K562 (cell line): Measurements from ENCODE around the gene BPHL. TPM values are rescaled to one million over a fixed set of nuclear protein-coding genes. Genes with fewer than 3 reads are reported as not detected.
A peak's percentile ranks its signal among the peaks of the same experiment; 100 is the strongest.

ENCODE experiments used
- CXXC5 ChIP-seq: fragments of 250-450 bp; sonication (Bioruptor Pico); IDR thresholded peaks from 2 replicates; pipeline ENCODE4 v1.8.0; 2022; ENCODE audit warnings: inconsistent platforms, mild to moderate bottlenecking, moderate library complexity
- DNMT1 ChIP-seq: fragments of 450-650 bp; IDR thresholded peaks from 2 replicates; pipeline ENCODE4 v1.6.1; 2016; ENCODE audit warnings: antibody characterized with exemption, mild to moderate bottlenecking
- ESRRB ChIP-seq: fragments of 250-450 bp; sonication (Bioruptor Pico); IDR thresholded peaks from 2 replicates; pipeline ENCODE4 v1.5.0; 2020; ENCODE audit warnings: mild to moderate bottlenecking, moderate library complexity, borderline replicate concordance
- EWSR1 ChIP-seq: fragments of 450-650 bp; IDR thresholded peaks from 2 replicates; pipeline ENCODE4 v1.6.1; 2018; ENCODE audit warnings: borderline replicate concordance, mild to moderate bottlenecking, low read depth, moderate library complexity; ENCODE audit not compliant: partially characterized antibody
- GABPA ChIP-seq: fragments of 200-800 bp; sonication (Bioruptor generic); conservative IDR thresholded peaks from 2 replicates; pipeline ENCODE4 v1.6.1; 2016; ENCODE audit warnings: low read depth, missing genetic modification characterization, missing compliant biosample characterization
- HMGN3 ChIP-seq: IDR thresholded peaks from 2 replicates; pipeline ENCODE4 v1.6.1; 2011; ENCODE audit warnings: borderline replicate concordance, low read depth, mild to moderate bottlenecking, mixed read lengths, low read length; ENCODE audit not compliant: insufficient read length; ENCODE audit errors: extremely low read depth
- HNRNPK ChIP-seq: fragments of 200-400 bp; formaldehyde crosslinking; IDR thresholded peaks from one replicate; pipeline ENCODE4 v1.6.1; 2018; ENCODE audit warnings: mild to moderate bottlenecking, low read depth, low read length; ENCODE audit not compliant: poor library complexity, severe bottlenecking
- MTF1 ChIP-seq: fragments of 250-450 bp; sonication (Bioruptor Pico); IDR thresholded peaks from 2 replicates; pipeline ENCODE4 v1.9.0; 2021; ENCODE audit warnings: moderate library complexity, mild to moderate bottlenecking, inconsistent platforms, borderline replicate concordance
- POLR2AphosphoS2 ChIP-seq: IDR thresholded peaks from 2 replicates; pipeline ENCODE4 v1.6.1; 2012; ENCODE audit warnings: low read length, improper control_type of control experiment
- RNF219 ChIP-seq: fragments of 250-450 bp; sonication (Bioruptor Pico); IDR thresholded peaks from 2 replicates; pipeline ENCODE4 v1.5.0; 2022; ENCODE audit warnings: mild to moderate bottlenecking
- TAF9B ChIP-seq: fragments of 450-650 bp; IDR thresholded peaks from 2 replicates; pipeline ENCODE4 v1.6.1; 2018; ENCODE audit warnings: mild to moderate bottlenecking; ENCODE audit not compliant: partially characterized antibody
- U2AF2 ChIP-seq: fragments of 200-400 bp; formaldehyde crosslinking; optimal IDR thresholded peaks from 2 replicates; pipeline ENCODE3; 2017; ENCODE audit warnings: low read depth, mild to moderate bottlenecking, low read length
- ZBTB49 ChIP-seq: sonication (generic); formaldehyde crosslinking; IDR thresholded peaks from 2 replicates; pipeline ENCODE4 v1.8.0; 2022; ENCODE audit warnings: missing genetic modification reagents, mild to moderate bottlenecking, borderline replicate concordance
- ZC3H8 ChIP-seq: fragments of 450-650 bp; IDR thresholded peaks from 2 replicates; pipeline ENCODE4 v1.6.1; 2017
- ZNF184 ChIP-seq: sonication (generic); formaldehyde crosslinking; IDR thresholded peaks from 2 replicates; pipeline ENCODE4 v1.5.0; 2020; ENCODE audit warnings: missing genetic modification reagents
- ZNF551 ChIP-seq: fragments of 250-450 bp; sonication (Bioruptor Pico); IDR thresholded peaks from 2 replicates; pipeline ENCODE4 v1.5.0; 2021; ENCODE audit warnings: mild to moderate bottlenecking, moderate library complexity
- polyA plus RNA-seq, 8 experiments: library from polyadenylated mRNA; depleted of rRNA in 4 of 8; stranded (reverse) in 5 of 8; unstranded in 3 of 8; fragments of >200 nt; fragmentation: Nextera tagmentation in 2 of 8; fragmentation: Illumina TruSeq in 1 of 8; extraction: Ambion mirVana in 2 of 8; extraction: Trizol in 1 of 8; gene quantifications; 2 replicates each; pipeline versions ENCODE4 v1.2.1 to v1.2.3, GENCODE V29; 2011 to 2014; ENCODE audit warnings: inconsistent platforms in 1 of 8, missing spikeins in 1 of 8
- total RNA-seq, 7 experiments: library from RNA; depleted of rRNA in 6 of 7; stranded (reverse); fragments of >200 nt in 6 of 7; fragmentation: Illumina TruSeq in 2 of 7; extraction: Trizol in 2 of 7; gene quantifications; 2 replicates each; pipeline versions ENCODE4 v1.2.1 to v1.2.3, GENCODE V29; 2011 to 2021; ENCODE audit warnings: low replicate concordance in 1 of 7
- TF ChIP-seq, protein P1 (sequence below): sonication (generic); IDR thresholded peaks from 2 replicates; pipeline ENCODE4 v1.6.1; 2016

Gene BPHL
- total and polyA plus RNA-seq, 9 of the 15 experiments (the other 6 are each of a cell fraction or from before 2014, with no cell fraction given), result 3.5 to 17.4 (median 8.2) TPM

DNA sequence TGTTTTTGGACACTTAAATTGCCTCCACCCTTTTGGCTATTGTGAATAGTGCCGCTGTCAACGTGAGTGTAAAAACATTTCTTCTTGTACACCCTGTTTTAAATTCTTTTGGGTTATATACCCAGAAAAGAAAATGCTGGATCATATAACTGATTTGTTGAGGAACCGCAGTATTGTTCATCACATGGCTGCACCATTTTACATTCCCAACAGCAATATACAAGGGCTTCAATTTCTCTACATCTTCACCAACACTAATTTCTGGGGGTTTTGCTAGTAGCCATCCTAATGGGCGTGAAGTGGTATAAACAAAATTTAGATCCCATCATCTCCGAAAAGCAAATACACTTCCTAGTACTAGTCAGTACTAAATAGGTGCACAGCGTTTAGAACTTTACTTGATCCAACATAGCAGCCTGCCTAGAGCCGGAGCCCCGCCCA lies 579 bp upstream of the BPHL start (continued):
- TF ChIP-seq HMGN3 (no peak), RNF219 (CRISPR knock-in tag) (no peak), DNMT1 (no peak), TAF9B (no peak), GABPA (tag) (0 out of 2 replicates have a peak, but pooled peaks have one; percentile 16), ZNF184 (no peak), ZC3H8 (peak; percentile 24; the same call in 1 of the 2 replicates), U2AF2 (no peak), HNRNPK (no peak), CXXC5 (CRISPR knock-in tag) (no peak), ZBTB49 (CRISPR knock-in tag) (no peak), ESRRB (CRISPR knock-in tag) (no peak), ZNF551 (CRISPR knock-in tag) (no peak), EWSR1 (no peak), POLR2AphosphoS2 (no peak), MTF1 (no peak)
- TF ChIP-seq, protein P1, sequence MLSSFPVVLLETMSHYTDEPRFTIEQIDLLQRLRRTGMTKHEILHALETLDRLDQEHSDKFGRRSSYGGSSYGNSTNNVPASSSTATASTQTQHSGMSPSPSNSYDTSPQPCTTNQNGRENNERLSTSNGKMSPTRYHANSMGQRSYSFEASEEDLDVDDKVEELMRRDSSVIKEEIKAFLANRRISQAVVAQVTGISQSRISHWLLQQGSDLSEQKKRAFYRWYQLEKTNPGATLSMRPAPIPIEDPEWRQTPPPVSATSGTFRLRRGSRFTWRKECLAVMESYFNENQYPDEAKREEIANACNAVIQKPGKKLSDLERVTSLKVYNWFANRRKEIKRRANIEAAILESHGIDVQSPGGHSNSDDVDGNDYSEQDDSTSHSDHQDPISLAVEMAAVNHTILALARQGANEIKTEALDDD, result peak; percentile 91
